Uterus (tissue), 2 donors: ENCODE data around the gene CALHM4.

Experiments
- CTCF ChIP-seq, 4 experiments: fragments of 200-600 bp in 2 of 4; fragments of 450-650 bp in 2 of 4; sonication (generic) in 2 of 4; IDR thresholded peaks; one replicate each; pipeline ENCODE4 v1.5.1; 2016 to 2019; ENCODE audit warnings: antibody characterized with exemption in 4 of 4, mild to moderate bottlenecking in 2 of 4, moderate library complexity in 1 of 4
- POLR2A ChIP-seq, 2 donors: fragments of 450-650 bp; IDR thresholded peaks; one replicate each; pipeline ENCODE4 v1.6.1; 2016; ENCODE audit warnings: antibody characterized with exemption in 2 of 2, mild to moderate bottlenecking in 1 of 2, moderate library complexity in 1 of 2

GRCh38 chr6:116528133-116528532 is 25.4 kb upstream of the CALHM4 start:
- TF ChIP-seq CTCF (IDR thresholded peaks at IDR 0.05) (no peak), POLR2A (IDR thresholded peaks at IDR 0.05) (no peak)
